K562 (cell line): ENCODE measurements around the gene GLI1. TPM values are rescaled to one million over a fixed set of nuclear protein-coding genes. Genes with fewer than 3 reads are reported as not detected.
A peak's percentile ranks its signal among the peaks of the same experiment; 100 is the strongest.

ENCODE experiments used
- ATAC-seq: fragments of 200-7000 bp; cut with Tn5 transposase; 3 replicates; pipeline ENCODE4 v1.9.1; 2020; ENCODE audit warnings: moderate library complexity
- BruUV-seq: library from RNA; stranded (reverse); fragments of 400-500 nt; replicated peaks from 2 replicates; lab custom pipeline; 2021; lab: Mats Ljungman, UMichigan
- CTCF ChIA-PET: fragments of 300-600 bp; formaldehyde crosslinking; extraction: SDS; loops from one replicate; lab custom pipeline; 2021; ENCODE audit warnings: low intra/inter-chr PET ratio; lab: Yijun Ruan, JAX
- POLR2A ChIA-PET: fragments of 300-600, 350-650 bp; sonication (Branson Sonifier 250); formaldehyde crosslinking; extraction: SDS; loops from one replicate; lab custom pipeline; 2021; ENCODE audit warnings: antibody characterized with exemption, inconsistent platforms; lab: Yijun Ruan, JAX
- DNase-seq, 4 experiments: peaks; one replicate each; pipeline versions ENCODE4 v3.0.0 to v3.0.0-alpha.2; 2011 to 2018; ENCODE audit warnings: low spot score in 3 of 4, mixed read lengths in 3 of 4; ENCODE audit errors: extremely low read depth in 1 of 4
- FAIRE-seq: peaks from 2 replicates; lab custom pipeline; 2011; peaks lifted over from hg19 to GRCh38; lab: Jason Lieb, UNC
- H2AFZ ChIP-seq: 2 replicates; pipeline ENCODE4 v1.6.0; 2011; ENCODE audit warnings: low read depth, low read length, control low read depth, inconsistent platforms
- H3K27ac ChIP-seq: fragments of 200-600 bp; 3 replicates; pipeline ENCODE4 v1.8.0; 2011; ENCODE audit warnings: low read depth, mild to moderate bottlenecking, control low read depth, inconsistent platforms, low read length, moderate library complexity, mixed read lengths; ENCODE audit errors: extremely low read depth
- H3K27me3 ChIP-seq, 2 experiments: fragments of 300-600 bp in 1 of 2; 2 replicates in 1 of 2; 3 replicates in 1 of 2; pipeline versions ENCODE4 v1.6.0 to v1.8.0; 2011; ENCODE audit warnings: inconsistent platforms in 2 of 2, low read length in 2 of 2, mild to moderate bottlenecking in 1 of 2, mixed read lengths in 1 of 2, moderate library complexity in 1 of 2; ENCODE audit not compliant: control insufficient read depth in 2 of 2, insufficient read depth in 2 of 2
- H3K36me3 ChIP-seq: fragments of 300-600 bp; 3 replicates; pipeline ENCODE4 v1.8.0; 2011; ENCODE audit warnings: mild to moderate bottlenecking, low read length, inconsistent platforms; ENCODE audit not compliant: control insufficient read depth, insufficient read depth
- H3K4me1 ChIP-seq, 2 experiments: fragments of 200-600 bp in 1 of 2; replicated peaks in 1 of 2; 2 replicates in 1 of 2; 3 replicates in 1 of 2; pipeline versions ENCODE4 v1.5.1 to v1.8.0; 2011; ENCODE audit warnings: inconsistent platforms in 2 of 2, low read length in 2 of 2, mild to moderate bottlenecking in 1 of 2, mixed read lengths in 1 of 2, moderate library complexity in 1 of 2; ENCODE audit not compliant: control insufficient read depth in 2 of 2, insufficient read depth in 2 of 2
- H3K4me2 ChIP-seq: 2 replicates; pipeline ENCODE4 v1.6.1; 2011; ENCODE audit warnings: low read length, control low read depth, inconsistent platforms, mixed read lengths; ENCODE audit not compliant: insufficient read depth
- H3K4me3 ChIP-seq: fragments of 200-600 bp; sonication (generic), shearing (Covaris generic); 2 replicates; pipeline ENCODE4 v1.5.1; 2016; ENCODE audit warnings: control low read depth, inconsistent platforms
- H3K79me2 ChIP-seq: fragments of 200-600 bp; 3 replicates; pipeline ENCODE4 v1.8.0; 2011; ENCODE audit warnings: low read length, inconsistent platforms; ENCODE audit not compliant: control insufficient read depth, insufficient read depth
- H3K9ac ChIP-seq, 2 experiments: 2 replicates each; pipeline versions ENCODE4 v1.6.0 to v1.6.1; 2011; ENCODE audit warnings: low read depth in 2 of 2, low read length in 2 of 2, control low read depth in 1 of 2, inconsistent platforms in 1 of 2, mild to moderate bottlenecking in 1 of 2, mixed read lengths in 1 of 2; ENCODE audit not compliant: insufficient read depth in 1 of 2
- H3K9me1 ChIP-seq: one replicate; pipeline ENCODE4 v1.6.0; 2011; ENCODE audit warnings: inconsistent platforms, mild to moderate bottlenecking, low read length, moderate library complexity; ENCODE audit not compliant: control insufficient read depth, insufficient read depth
- H3K9me3 ChIP-seq: replicated peaks from 2 replicates; pipeline ENCODE4 v1.5.1; 2011; ENCODE audit warnings: low read depth, low read length, inconsistent platforms; ENCODE audit not compliant: control insufficient read depth, insufficient read depth
- H4K20me1 ChIP-seq: replicated peaks from 2 replicates; pipeline ENCODE4 v1.6.1; 2011; ENCODE audit warnings: low read length, inconsistent platforms, mixed read lengths; ENCODE audit not compliant: control insufficient read depth, insufficient read depth
- E2F4 ChIP-seq: sonication (generic); formaldehyde crosslinking; IDR thresholded peaks from 2 replicates; pipeline ENCODE4 v1.8.0; 2022; ENCODE audit warnings: mild to moderate bottlenecking, low read depth, missing genetic modification reagents
- ELF2 ChIP-seq: fragments of 250-450 bp; sonication (Bioruptor Pico); IDR thresholded peaks from 2 replicates; pipeline ENCODE4 v1.5.0; 2021; ENCODE audit warnings: mild to moderate bottlenecking
- ELK3 ChIP-seq: fragments of 450-650 bp; formaldehyde crosslinking; IDR thresholded peaks from 2 replicates; pipeline ENCODE4 v1.4.0; 2020; ENCODE audit warnings: mild to moderate bottlenecking
- ERF ChIP-seq: fragments of 450-650 bp; formaldehyde crosslinking; IDR thresholded peaks from 2 replicates; pipeline ENCODE4 v1.4.0; 2020; ENCODE audit warnings: mild to moderate bottlenecking, mixed read lengths
- GMEB1 ChIP-seq: fragments of 250-450 bp; sonication (Bioruptor Pico); IDR thresholded peaks from 2 replicates; pipeline ENCODE4 v1.4.0; 2020; ENCODE audit warnings: mild to moderate bottlenecking
- HNRNPK ChIP-seq: fragments of 200-400 bp; formaldehyde crosslinking; IDR thresholded peaks from one replicate; pipeline ENCODE4 v1.6.1; 2018; ENCODE audit warnings: mild to moderate bottlenecking, low read depth, low read length; ENCODE audit not compliant: poor library complexity, severe bottlenecking
- MCM3 ChIP-seq: fragments of 450-650 bp; IDR thresholded peaks from 2 replicates; pipeline ENCODE4 v1.6.1; 2016
- POLR2AphosphoS2 ChIP-seq: IDR thresholded peaks from 2 replicates; pipeline ENCODE4 v1.6.1; 2012; ENCODE audit warnings: low read length, improper control_type of control experiment
- RBBP5 ChIP-seq: fragments of 200-600 bp; sonication (generic); IDR thresholded peaks from 2 replicates; pipeline ENCODE4 v1.6.1; 2012; ENCODE audit warnings: borderline replicate concordance, mild to moderate bottlenecking, low read length, control low read depth, inconsistent platforms; ENCODE audit not compliant: insufficient read depth, poor library complexity, severe bottlenecking
- RBFOX2 ChIP-seq: fragments of 200-400 bp; formaldehyde crosslinking; IDR thresholded peaks from 2 replicates; pipeline ENCODE4 v1.6.1; 2017; ENCODE audit warnings: low read depth, mild to moderate bottlenecking, low read length, moderate library complexity
- RHOXF2B ChIP-seq: fragments of 250-450 bp; sonication (Bioruptor Pico); conservative IDR thresholded peaks from 2 replicates; pipeline ENCODE4 v1.5.1; 2021
- RNF219 ChIP-seq: fragments of 250-450 bp; sonication (Bioruptor Pico); IDR thresholded peaks from 2 replicates; pipeline ENCODE4 v1.5.0; 2022; ENCODE audit warnings: mild to moderate bottlenecking
- WHSC1 ChIP-seq: IDR thresholded peaks from one replicate; pipeline ENCODE4 v1.6.1; 2012; ENCODE audit warnings: low read length, control low read depth, inconsistent platforms
- ZNF239 ChIP-seq: fragments of 250-450 bp; sonication (Bioruptor Pico); IDR thresholded peaks from 2 replicates; pipeline ENCODE4 v1.4.0; 2020; ENCODE audit warnings: mild to moderate bottlenecking
- ZNF445 ChIP-seq: fragments of 250-450 bp; sonication (Bioruptor Pico); IDR thresholded peaks from 2 replicates; pipeline ENCODE4 v1.4.0; 2020; ENCODE audit warnings: low read depth, mild to moderate bottlenecking, moderate library complexity
- WGBS: fragments of 100-300 bp; shearing (Covaris generic); methylation state at CpG from one replicate; pipeline ENCODE4 v1.1.6; 2016; ENCODE audit warnings: low coverage, mixed read lengths; ENCODE audit not compliant: insufficient coverage; ENCODE audit errors: missing lambda C conversion rate; 5-methylcytosine and 5-hydroxymethylcytosine counted together
- in situ Hi-C: fragments of 300-500 bp; cut with MboI; formaldehyde crosslinking; loops from 4 replicates; pipeline ENCODE4 v1.15.0; 2018; ENCODE audit warnings: inconsistent platforms, mixed read lengths
- intact Hi-C: fragments of 100-400 bp; cut with micrococcal nuclease; formaldehyde crosslinking; loops from 2 replicates; pipeline ENCODE4 v1.14.2; 2022
- polyA plus RNA-seq, 8 experiments: library from polyadenylated mRNA; depleted of rRNA in 4 of 8; stranded (reverse) in 5 of 8; unstranded in 3 of 8; fragments of >200 nt; fragmentation: Nextera tagmentation in 2 of 8; fragmentation: Illumina TruSeq in 1 of 8; extraction: Ambion mirVana in 2 of 8; extraction: Trizol in 1 of 8; gene quantifications; 2 replicates each; pipeline versions ENCODE4 v1.2.1 to v1.2.3, GENCODE V29; 2011 to 2014; ENCODE audit warnings: inconsistent platforms in 1 of 8, missing spikeins in 1 of 8
- total RNA-seq, 7 experiments: library from RNA; depleted of rRNA in 6 of 7; stranded (reverse); fragments of >200 nt in 6 of 7; fragmentation: Illumina TruSeq in 2 of 7; extraction: Trizol in 2 of 7; gene quantifications; 2 replicates each; pipeline versions ENCODE4 v1.2.1 to v1.2.3, GENCODE V29; 2011 to 2021; ENCODE audit warnings: low replicate concordance in 1 of 7

Gene GLI1
- total and polyA plus RNA-seq, 9 of the 15 experiments (the other 6 are each of a cell fraction or from before 2014, with no cell fraction given): 0.24 to 3.7 (median 0.61) TPM

- no peak for TF ChIP-seq GMEB1
- no peak for TF ChIP-seq HNRNPK
Observed at GRCh38 chr12:57516617-57517153, 57.1 kb downstream of the GLI1 start (continued).

GRCh38 chr12:57517187-57517586 is 57.6 kb downstream of the GLI1 start:
- Histone ChIP-seq H3K4me2 (peak overlapping the region; percentile 99), H3K9ac (peak overlapping the region; percentile 15 to 22; a peak in 2 of 4 replicates), H3K36me3 (peaks cover 76% of the 10 kb centered on the region), H3K4me3 (no peak overlapping the region), H3K9me3 (no peaks in the 10 kb centered on the region), H3K9me1 (peaks cover 7% of the 10 kb centered on the region), H3K27me3 (no peaks in the 10 kb centered on the region), H3K4me1 (peaks cover 17 to 32% of the 10 kb centered on the region in 2 experiments), H3K79me2 (peaks cover 41% of the 10 kb centered on the region), H2AFZ (no peak overlapping the region), H3K27ac (peak overlapping the region; percentile 59; the same call in 2 of the 3 replicates), H4K20me1 (peaks cover 52% of the 10 kb centered on the region)
- no peak for ATAC-seq
- CTCF ChIA-PET: no interaction called here
- in situ Hi-C loops (no loop called here), intact Hi-C loops (no loop called here)
- FAIRE-seq: no peak
- BruUV-seq: no TSS peak
- POLR2A ChIA-PET: interaction anchor here (0.6 to 10.1 kb wide), 21 partner anchors 13 to 391 kb away, joined by 3 to 184 read pairs (median 4); partner anchors contain the start of genes DCTN2 and MARS1
- DNase-seq: no peak
- 53% methylated on average over 1 of the region's 1 CpG for WGBS
- no peak for TF ChIP-seq ELK3 (CRISPR knock-in tag)
- no peak for TF ChIP-seq MCM3
- no peak for TF ChIP-seq RBBP5
- TF ChIP-seq ELF2 (CRISPR knock-in tag): 0 out of 2 replicates have a peak, but pooled peaks have one; percentile 36
- TF ChIP-seq RBFOX2: 0 out of 2 replicates have a peak, but pooled peaks have one; percentile 32
- no peak for TF ChIP-seq E2F4 (CRISPR knock-in tag)
- no peak for TF ChIP-seq ZNF239
- TF ChIP-seq ERF (CRISPR knock-in tag): no peak
- TF ChIP-seq RHOXF2B (CRISPR knock-in tag): 0 out of 2 replicates have a peak, but pooled peaks have one; percentile 64
- 0 out of 2 replicates have a peak, but pooled peaks have one; percentile 21 for TF ChIP-seq RNF219
- peak; percentile 77 for TF ChIP-seq POLR2AphosphoS2
- no peak for TF ChIP-seq ZNF445
- no peak for TF ChIP-seq WHSC1
